ENCODE data around the gene ETV6. TPM values are rescaled to one million over a fixed set of nuclear protein-coding genes. Genes with fewer than 3 reads are reported as not detected.

Gene ETV6
- total RNA-seq, 1 experiment from 2014 or later: 17.2 TPM

DNA sequence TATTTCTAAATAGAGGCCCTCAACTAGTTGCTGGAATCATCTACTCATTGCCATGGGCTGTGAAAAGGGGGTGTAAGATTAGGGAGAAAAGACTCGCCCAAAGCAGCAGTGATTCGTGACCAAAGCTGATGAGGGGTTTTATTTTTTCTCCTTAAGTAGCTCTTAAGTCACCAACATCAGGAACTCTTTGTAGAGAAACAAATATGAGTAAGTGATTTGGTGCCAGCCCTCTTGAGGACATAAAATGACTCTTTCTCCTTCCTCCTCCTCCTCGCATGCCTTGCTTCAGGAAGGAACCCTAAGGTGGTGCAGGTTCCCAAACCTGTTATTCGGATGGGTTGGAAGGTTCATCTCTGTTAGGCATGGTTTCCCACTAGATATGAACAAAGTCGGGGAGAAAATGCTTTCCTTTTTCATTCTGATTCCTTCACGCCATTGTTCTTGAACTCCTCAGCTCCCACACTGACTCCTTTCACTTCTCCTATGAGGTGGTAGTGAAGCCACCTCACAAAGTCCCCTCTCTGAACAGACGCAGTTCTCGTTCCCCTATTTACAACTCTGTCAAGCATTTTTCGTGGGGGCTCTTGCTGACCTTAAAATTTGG is 113.4 kb downstream of the ETV6 start:
- BruUV-seq (replicated peaks): no TSS peak
- Histone ChIP-seq H3K27ac (ENCODE audit: low read length) (no peak overlapping the region), H3K4me3 (ENCODE audit: low read depth in 2 of 2, low read length in 2 of 2) (no peak overlapping the region), H3K27me3 (ENCODE audit: control insufficient read depth, insufficient read depth, low read length) (no peaks in the 10 kb centered on the region), H3K9me3 (ENCODE audit: control insufficient read depth, insufficient read depth, low read depth, low read length) (no peaks in the 10 kb centered on the region), H3K4me1 (ENCODE audit: control insufficient read depth, insufficient read depth, low read length) (no peaks in the 10 kb centered on the region), H3K36me3 (ENCODE audit: control insufficient read depth, insufficient read depth, low read length) (no peaks in the 10 kb centered on the region)
- ATAC-seq (no peak), DNase-seq (ENCODE audit: low read depth, low spot score) (no peak)
- intact Hi-C loops (cut with micrococcal nuclease; ENCODE audit: unreplicated experiment): no loop called here
- ChIA-PET CTCF (no interaction called here), POLR2A (no interaction called here)
- in situ Hi-C loops (cut with HindIII; ENCODE audit: low pct_unique_long_range_greater_than_20kb, low sequenced_read_pairs): no loop called here
- TF ChIP-seq TCF7L2 (IDR thresholded peaks at IDR 0.05; ENCODE audit: low read depth, low read length) (no peak), POLR2AphosphoS5 (IDR thresholded peaks at IDR 0.05; ENCODE audit: low read depth, low read length) (no peak), CTCF (IDR thresholded peaks at IDR 0.05) (no peak), REST (IDR thresholded peaks at IDR 0.05; ENCODE audit: insufficient read depth in 1 of 2, low read depth in 2 of 2, low read length in 1 of 2) (no peak), SIN3A (IDR thresholded peaks at IDR 0.05; ENCODE audit: borderline replicate concordance, insufficient read depth, low read depth, low read length) (no peak)

- Histone ChIP-seq H3K9me3 (ENCODE audit: control insufficient read depth, insufficient read depth, low read depth, low read length) (no peaks in the 10 kb centered on the region), H3K4me3 (ENCODE audit: low read depth in 2 of 2, low read length in 2 of 2) (no peak overlapping the region), H3K36me3 (ENCODE audit: control insufficient read depth, insufficient read depth, low read length) (no peaks in the 10 kb centered on the region), H3K27me3 (ENCODE audit: control insufficient read depth, insufficient read depth, low read length) (no peaks in the 10 kb centered on the region), H3K27ac (ENCODE audit: low read length) (no peak overlapping the region), H3K4me1 (ENCODE audit: control insufficient read depth, insufficient read depth, low read length) (no peaks in the 10 kb centered on the region)
- DNase-seq (ENCODE audit: low read depth, low spot score) (no peak), ATAC-seq (no peak)
- ChIA-PET CTCF (no interaction called here), POLR2A (no interaction called here)
- intact Hi-C loops (cut with micrococcal nuclease; ENCODE audit: unreplicated experiment): no loop called here
- TF ChIP-seq POLR2AphosphoS5 (IDR thresholded peaks at IDR 0.05; ENCODE audit: low read depth, low read length) (no peak), TCF7L2 (IDR thresholded peaks at IDR 0.05; ENCODE audit: low read depth, low read length) (no peak), SIN3A (IDR thresholded peaks at IDR 0.05; ENCODE audit: borderline replicate concordance, insufficient read depth, low read depth, low read length) (no peak), CTCF (IDR thresholded peaks at IDR 0.05) (no peak), REST (IDR thresholded peaks at IDR 0.05; ENCODE audit: insufficient read depth in 1 of 2, low read depth in 2 of 2, low read length in 1 of 2) (no peak)
- in situ Hi-C loops (cut with HindIII; ENCODE audit: low pct_unique_long_range_greater_than_20kb, low sequenced_read_pairs): no loop called here
- no TSS peak for BruUV-seq (replicated peaks)
Measured at GRCh38 chr12:11763760-11764520, 114.5 kb downstream of the ETV6 start.

Data from Panc1 (cell line).